Fibroblast of lung (primary cell): ENCODE data around the gene SEC24B. TPM values are rescaled to one million over a fixed set of nuclear protein-coding genes. Genes with fewer than 3 reads are reported as not detected.

Experiments used
- DNase-seq, 2 donors: peaks; one replicate each; pipeline versions ENCODE4 v3.0.0 to v3.0.0-alpha.2; 2010; ENCODE audit warnings: low read depth in 2 of 2
- H2AFZ ChIP-seq: 2 replicates; pipeline ENCODE4 v1.5.1; 2012; ENCODE audit warnings: low read length, control low read depth, inconsistent platforms
- H3K27ac ChIP-seq: 2 replicates; pipeline ENCODE4 v1.5.1; 2011; ENCODE audit warnings: low read length, control low read depth; ENCODE audit not compliant: insufficient read depth
- H3K27me3 ChIP-seq: 2 replicates; pipeline ENCODE4 v1.5.1; 2011; ENCODE audit warnings: mild to moderate bottlenecking, low read length; ENCODE audit not compliant: control insufficient read depth, insufficient read depth
- H3K36me3 ChIP-seq: 2 replicates; pipeline ENCODE4 v1.5.1; 2011; ENCODE audit warnings: low read length; ENCODE audit not compliant: control insufficient read depth, insufficient read depth
- H3K4me1 ChIP-seq: 2 replicates; pipeline ENCODE4 v1.5.1; 2011; ENCODE audit warnings: low read length; ENCODE audit not compliant: control insufficient read depth, insufficient read depth; ENCODE audit errors: extremely low read depth
- H3K4me2 ChIP-seq: 2 replicates; pipeline ENCODE4 v1.5.1; 2011; ENCODE audit warnings: low read length, control low read depth; ENCODE audit not compliant: insufficient read depth; ENCODE audit errors: extremely low read depth
- H3K4me3 ChIP-seq, 4 experiments: fragments of 200-600 bp in 1 of 4; sonication (generic) in 1 of 4; replicated peaks in 1 of 4; 2 replicates each; pipeline ENCODE4 v1.5.1; 2011 to 2016; ENCODE audit warnings: low read length in 4 of 4, low read depth in 3 of 4, mild to moderate bottlenecking in 3 of 4, control low read depth in 2 of 4, inconsistent platforms in 1 of 4, mixed read lengths in 1 of 4; ENCODE audit not compliant: insufficient read depth in 1 of 4; ENCODE audit errors: control extremely low read depth in 1 of 4
- H3K79me2 ChIP-seq: 2 replicates; pipeline ENCODE4 v1.5.1; 2012; ENCODE audit warnings: mild to moderate bottlenecking, low read length, inconsistent platforms; ENCODE audit not compliant: control insufficient read depth, insufficient read depth
- H3K9ac ChIP-seq: 2 replicates; pipeline ENCODE4 v1.5.1; 2011; ENCODE audit warnings: mild to moderate bottlenecking, low read length, control low read depth; ENCODE audit not compliant: insufficient read depth
- H3K9me3 ChIP-seq: 2 replicates; pipeline ENCODE4 v1.5.1; 2012; ENCODE audit warnings: low read depth, low read length; ENCODE audit not compliant: control insufficient read depth, insufficient read depth
- H4K20me1 ChIP-seq: 2 replicates; pipeline ENCODE4 v1.5.1; 2011; ENCODE audit warnings: low read length; ENCODE audit not compliant: control insufficient read depth, insufficient read depth; ENCODE audit errors: extremely low read depth
- CTCF ChIP-seq, 2 donors: IDR thresholded peaks in 1 of 2; conservative IDR thresholded peaks in 1 of 2; 1 replicate in 1 of 2; 2 replicates in 1 of 2; pipeline ENCODE4 v1.5.1; 2011 to 2012; ENCODE audit warnings: low read length in 2 of 2, control low read depth in 1 of 2, inconsistent platforms in 1 of 2, low read depth in 1 of 2, mild to moderate bottlenecking in 1 of 2
- EZH2 ChIP-seq: IDR thresholded peaks from 2 replicates; pipeline ENCODE4 v1.5.1; 2012; ENCODE audit warnings: low read length, control low read depth, mild to moderate bottlenecking; ENCODE audit errors: missing control alignments
- polyA plus RNA-seq, 2 donors: library from polyadenylated mRNA; depleted of rRNA in 1 of 2; stranded (reverse) in 1 of 2; unstranded in 1 of 2; fragments of >200 nt; gene quantifications; 2 replicates each; pipeline ENCODE4 v1.2.1, GENCODE V29; 2011 to 2012; ENCODE audit warnings: missing spikeins in 1 of 2
- total RNA-seq: library from RNA; depleted of rRNA; stranded (reverse); fragments of >200 nt; gene quantifications from 2 replicates; pipeline ENCODE4 v1.2.1, GENCODE V29; 2014

Gene SEC24B
- total and polyA plus RNA-seq, 2 donors (not counting 1 experiment from before 2014, with no cell fraction given): 16.3 to 47.9 TPM

GRCh38 chr4:109411964-109412363, 21.7 kb upstream of the SEC24B start:
- Histone ChIP-seq H3K36me3 (no peaks in the 10 kb centered on the region), H3K4me3 (no peak overlapping the region), H4K20me1 (no peaks in the 10 kb centered on the region)

GRCh38 chr4:109412776-109413175, 20.8 kb upstream of the SEC24B start:
- TF ChIP-seq CTCF (conservative IDR thresholded peaks at IDR 0.05 in 1 of 2, IDR thresholded peaks at IDR 0.05 in 1 of 2; ENCODE audit: low read depth in 1 of 2, low read length in 2 of 2) (no peak), EZH2 (no peak)

More at GRCh38 chr4:109411964-109412363, 21.7 kb upstream of the SEC24B start:
- TF ChIP-seq CTCF (conservative IDR thresholded peaks at IDR 0.05 in 1 of 2, IDR thresholded peaks at IDR 0.05 in 1 of 2; ENCODE audit: low read depth in 1 of 2, low read length in 2 of 2) (no peak), EZH2 (no peak)
- no peaks in the 10 kb centered on the region for H3K27me3 ChIP-seq
- no peaks in the 10 kb centered on the region for H3K9me3 ChIP-seq
- H2AFZ ChIP-seq: no peak overlapping the region
- no peaks in the 10 kb centered on the region for H3K4me1 ChIP-seq
- H3K4me2 ChIP-seq: no peak overlapping the region
- H3K79me2 ChIP-seq: no peaks in the 10 kb centered on the region
- H3K9ac ChIP-seq: no peak overlapping the region
- no peak overlapping the region for H3K27ac ChIP-seq
- no peak for DNase-seq

GRCh38 chr4:109414938-109415337, 18.7 kb upstream of the SEC24B start:
- no peak overlapping the region for H3K9ac ChIP-seq
- H3K4me2 ChIP-seq: no peak overlapping the region
- H4K20me1 ChIP-seq: no peaks in the 10 kb centered on the region
- DNase-seq: peak; percentile 23 to 74
- no peak overlapping the region for H3K4me3 ChIP-seq
- H3K9me3 ChIP-seq: no peaks in the 10 kb centered on the region
- H3K27me3 ChIP-seq: no peaks in the 10 kb centered on the region
- TF ChIP-seq EZH2: no peak
- TF ChIP-seq CTCF (conservative IDR thresholded peaks at IDR 0.05 in 1 of 2, IDR thresholded peaks at IDR 0.05 in 1 of 2; ENCODE audit: low read depth in 1 of 2, low read length in 2 of 2): no peak
- H3K36me3 ChIP-seq: no peaks in the 10 kb centered on the region
- H3K79me2 ChIP-seq: no peaks in the 10 kb centered on the region
- no peak overlapping the region for H2AFZ ChIP-seq
- H3K27ac ChIP-seq: no peak overlapping the region
- H3K4me1 ChIP-seq: no peaks in the 10 kb centered on the region

More at GRCh38 chr4:109412776-109413175, 20.8 kb upstream of the SEC24B start:
- Histone ChIP-seq H3K4me2 (no peak overlapping the region), H2AFZ (no peak overlapping the region), H3K9me3 (no peaks in the 10 kb centered on the region), H3K9ac (no peak overlapping the region), H3K4me1 (no peaks in the 10 kb centered on the region), H3K4me3 (no peak overlapping the region), H3K79me2 (no peaks in the 10 kb centered on the region), H3K36me3 (no peaks in the 10 kb centered on the region), H4K20me1 (no peaks in the 10 kb centered on the region), H3K27ac (no peak overlapping the region), H3K27me3 (no peaks in the 10 kb centered on the region)
- DNase-seq: no peak
